Measurements from ENCODE around the gene MYO19.
"Not testable (repeated sequence)": the region's sequence is repeated elsewhere in the genome, so short reads cannot be mapped to it uniquely, and the experiment has no call there.

MYO19 gene

GRCh38 chr17:36498560-36499300, 35.9 kb downstream of the MYO19 start:
- DNase-seq (ENCODE audit: low read depth, low spot score), result no peak

GRCh38 chr17:36498155-36498554, 36.5 kb downstream of the MYO19 start:
- no peak for DNase-seq (ENCODE audit: low read depth, low spot score)

- DNase-seq (ENCODE audit: low read depth, low spot score), result no peak
Observed at GRCh38 chr17:36496018-36496789, 38.5 kb downstream of the MYO19 start.

- no peak for DNase-seq (ENCODE audit: low read depth, low spot score)
Observed at GRCh38 chr17:36495076-36495578, 39.5 kb downstream of the MYO19 start.

- no peak for DNase-seq (ENCODE audit: low read depth, low spot score)
Observed at GRCh38 chr17:36494674-36495073, 40.0 kb downstream of the MYO19 start.

GRCh38 chr17:36493956-36494355, 40.7 kb downstream of the MYO19 start:
- DNase-seq (ENCODE audit: low read depth, low spot score), result no peak

- DNase-seq (ENCODE audit: low read depth, low spot score), result peak; percentile 83
Observed at GRCh38 chr17:36486204-36487194, 48.2 kb downstream of the MYO19 start, which contains the start of gene ZNHIT3. TSS of gene ZNHIT3 (plus strand) at chr17:36486681. CDS start at chr17:36486700, 19 bp downstream.

- DNase-seq (ENCODE audit: low read depth, low spot score), result no peak
Observed at GRCh38 chr17:36485805-36486203, 48.9 kb downstream of the MYO19 start.

GRCh38 chr17:36485027-36485426, 49.6 kb downstream of the MYO19 start:
- no peak for DNase-seq (ENCODE audit: low read depth, low spot score)

- not testable (repeated sequence) for DNase-seq (ENCODE audit: low read depth, low spot score)
Observed at GRCh38 chr17:36484021-36484420, 50.6 kb downstream of the MYO19 start.

GRCh38 chr17:36482611-36483504, 51.8 kb downstream of the MYO19 start:
- peak; percentile 55 for DNase-seq (ENCODE audit: low read depth, low spot score)

GRCh38 chr17:36481829-36482228, 52.8 kb downstream of the MYO19 start:
- no peak for DNase-seq (ENCODE audit: low read depth, low spot score)

- DNase-seq (ENCODE audit: low read depth, low spot score), result no peak
Observed at GRCh38 chr17:36475346-36475970, 59.2 kb downstream of the MYO19 start.

GRCh38 chr17:36474571-36474970, 60.1 kb downstream of the MYO19 start:
- DNase-seq (ENCODE audit: low read depth, low spot score), result no peak

- DNase-seq (ENCODE audit: low read depth, low spot score), result no peak
Observed at GRCh38 chr17:36470499-36470898, 64.2 kb downstream of the MYO19 start.

- DNase-seq (ENCODE audit: low read depth, low spot score), result no peak
Observed at GRCh38 chr17:36469733-36470132, 64.9 kb downstream of the MYO19 start.

GRCh38 chr17:36468903-36469635, 65.6 kb downstream of the MYO19 start:
- DNase-seq (ENCODE audit: low read depth, low spot score), result no peak

- no peak for DNase-seq (ENCODE audit: low read depth, low spot score)
Observed at GRCh38 chr17:36464765-36465088, 69.9 kb downstream of the MYO19 start.

Measured in activated CD4-positive, CD25-positive, alpha-beta regulatory T cell treated with anti-CD3 and anti-CD28 coated beads, Interleukin-2, amount 50 U/mL, for 16 hours (primary cell).